ENCODE data around the gene DGKE. TPM values are rescaled to one million over a fixed set of nuclear protein-coding genes. Genes with fewer than 3 reads are reported as not detected.

Gene DGKE
- total RNA-seq, 1 experiment from 2014 or later, result 2.0 TPM

GRCh38 chr17:56883616-56884015 is 49.7 kb downstream of the DGKE start:
- no peak overlapping the region for H3K4me3 ChIP-seq (ENCODE audit: insufficient read depth, low read depth, low read length)
- H3K36me3 ChIP-seq (replicated peaks; ENCODE audit: control insufficient read depth, insufficient read depth, low read length), result no peaks in the 10 kb centered on the region
- no peaks in the 10 kb centered on the region for H3K27me3 ChIP-seq (ENCODE audit: control insufficient read depth, insufficient read depth, low read length)
- no peak for DNase-seq

GRCh38 chr17:56884483-56885311 is 50.7 kb downstream of the DGKE start:
- Histone ChIP-seq H3K4me3 (ENCODE audit: insufficient read depth, low read depth, low read length) (no peak overlapping the region), H3K27me3 (ENCODE audit: control insufficient read depth, insufficient read depth, low read length) (no peaks in the 10 kb centered on the region), H3K36me3 (replicated peaks; ENCODE audit: control insufficient read depth, insufficient read depth, low read length) (no peaks in the 10 kb centered on the region)
- DNase-seq, result no peak

GRCh38 chr17:56885312-56885657 is 51.3 kb downstream of the DGKE start:
- no peak overlapping the region for H3K4me3 ChIP-seq (ENCODE audit: insufficient read depth, low read depth, low read length)
- no peaks in the 10 kb centered on the region for H3K27me3 ChIP-seq (ENCODE audit: control insufficient read depth, insufficient read depth, low read length)
- DNase-seq, result no peak
- H3K36me3 ChIP-seq (replicated peaks; ENCODE audit: control insufficient read depth, insufficient read depth, low read length), result no peaks in the 10 kb centered on the region

GRCh38 chr17:56886288-56886731 is 52.4 kb downstream of the DGKE start:
- no peaks in the 10 kb centered on the region for H3K27me3 ChIP-seq (ENCODE audit: control insufficient read depth, insufficient read depth, low read length)
- no peak overlapping the region for H3K4me3 ChIP-seq (ENCODE audit: insufficient read depth, low read depth, low read length)
- no peak for DNase-seq
- H3K36me3 ChIP-seq (replicated peaks; ENCODE audit: control insufficient read depth, insufficient read depth, low read length), result no peaks in the 10 kb centered on the region; the same call in 1 of the 2 replicates

- H3K36me3 ChIP-seq (replicated peaks; ENCODE audit: control insufficient read depth, insufficient read depth, low read length), result no peaks in the 10 kb centered on the region; the same call in none of the 2 replicates
- DNase-seq, result no peak
Measured at GRCh38 chr17:56887105-56887504, 53.2 kb downstream of the DGKE start.

GRCh38 chr17:56887552-56888467 is 53.9 kb downstream of the DGKE start:
- DNase-seq, result no peak
- no peak overlapping the region for H3K4me3 ChIP-seq (ENCODE audit: insufficient read depth, low read depth, low read length)
- no peaks in the 10 kb centered on the region for H3K27me3 ChIP-seq (ENCODE audit: control insufficient read depth, insufficient read depth, low read length)
- H3K36me3 ChIP-seq (replicated peaks; ENCODE audit: control insufficient read depth, insufficient read depth, low read length), result no peaks in the 10 kb centered on the region; the same call in none of the 2 replicates

More at GRCh38 chr17:56887105-56887504, 53.2 kb downstream of the DGKE start:
- H3K4me3 ChIP-seq (ENCODE audit: insufficient read depth, low read depth, low read length), result no peak overlapping the region
- no peaks in the 10 kb centered on the region for H3K27me3 ChIP-seq (ENCODE audit: control insufficient read depth, insufficient read depth, low read length)

- DNase-seq, result no peak
- no peaks in the 10 kb centered on the region for H3K27me3 ChIP-seq (ENCODE audit: control insufficient read depth, insufficient read depth, low read length)
- no peak overlapping the region for H3K4me3 ChIP-seq (ENCODE audit: insufficient read depth, low read depth, low read length)
- no peaks in the 10 kb centered on the region; the same call in none of the 2 replicates for H3K36me3 ChIP-seq (replicated peaks; ENCODE audit: control insufficient read depth, insufficient read depth, low read length)
Measured at GRCh38 chr17:56890390-56890789, 56.4 kb downstream of the DGKE start.

- no peak for DNase-seq
- no peaks in the 10 kb centered on the region for H3K27me3 ChIP-seq (ENCODE audit: control insufficient read depth, insufficient read depth, low read length)
- H3K36me3 ChIP-seq (replicated peaks; ENCODE audit: control insufficient read depth, insufficient read depth, low read length), result no peaks in the 10 kb centered on the region; the same call in none of the 2 replicates
- H3K4me3 ChIP-seq (ENCODE audit: insufficient read depth, low read depth, low read length), result no peak overlapping the region
Measured at GRCh38 chr17:56890906-56891674, 57.1 kb downstream of the DGKE start.

- H3K36me3 ChIP-seq (replicated peaks; ENCODE audit: control insufficient read depth, insufficient read depth, low read length), result no peaks in the 10 kb centered on the region; the same call in none of the 2 replicates
- no peak overlapping the region for H3K4me3 ChIP-seq (ENCODE audit: insufficient read depth, low read depth, low read length)
- peak; percentile 84 for DNase-seq
- no peaks in the 10 kb centered on the region for H3K27me3 ChIP-seq (ENCODE audit: control insufficient read depth, insufficient read depth, low read length)
Measured at GRCh38 chr17:56891751-56892150, 57.8 kb downstream of the DGKE start.

GRCh38 chr17:56892333-56892732 is 58.4 kb downstream of the DGKE start:
- no peak for DNase-seq
- Histone ChIP-seq H3K4me3 (ENCODE audit: insufficient read depth, low read depth, low read length) (no peak overlapping the region), H3K27me3 (ENCODE audit: control insufficient read depth, insufficient read depth, low read length) (no peaks in the 10 kb centered on the region), H3K36me3 (replicated peaks; ENCODE audit: control insufficient read depth, insufficient read depth, low read length) (no peaks in the 10 kb centered on the region; the same call in none of the 2 replicates)

- no peaks in the 10 kb centered on the region; the same call in none of the 2 replicates for H3K36me3 ChIP-seq (replicated peaks; ENCODE audit: control insufficient read depth, insufficient read depth, low read length)
- peak; percentile 43 for DNase-seq
- H3K4me3 ChIP-seq (ENCODE audit: insufficient read depth, low read depth, low read length), result no peak overlapping the region
- no peaks in the 10 kb centered on the region for H3K27me3 ChIP-seq (ENCODE audit: control insufficient read depth, insufficient read depth, low read length)
Measured at GRCh38 chr17:56893503-56893902, 59.6 kb downstream of the DGKE start.

- DNase-seq, result no peak
- Histone ChIP-seq H3K27me3 (ENCODE audit: control insufficient read depth, insufficient read depth, low read length) (no peaks in the 10 kb centered on the region), H3K4me3 (ENCODE audit: insufficient read depth, low read depth, low read length) (no peak overlapping the region), H3K36me3 (replicated peaks; ENCODE audit: control insufficient read depth, insufficient read depth, low read length) (peaks cover 2% of the 10 kb centered on the region)
Measured at GRCh38 chr17:56894859-56895455, 61.0 kb downstream of the DGKE start.

- no peak for DNase-seq
- peaks cover 3% of the 10 kb centered on the region for H3K36me3 ChIP-seq (replicated peaks; ENCODE audit: control insufficient read depth, insufficient read depth, low read length)
- H3K27me3 ChIP-seq (ENCODE audit: control insufficient read depth, insufficient read depth, low read length), result no peaks in the 10 kb centered on the region
- H3K4me3 ChIP-seq (ENCODE audit: insufficient read depth, low read depth, low read length), result no peak overlapping the region
Measured at GRCh38 chr17:56896217-56896967, 62.4 kb downstream of the DGKE start.

Measured in H7 (cell line).